GM12878 (cell line): ENCODE data around the gene FBXL17.

Source experiments
- CEBPB ChIP-seq, 2 experiments: fragments of 150-350 bp in 1 of 2; IDR thresholded peaks; 2 replicates each; pipeline ENCODE4 v1.6.1; 2012 to 2014; ENCODE audit warnings: low read depth in 2 of 2, low read length in 2 of 2, borderline replicate concordance in 1 of 2, inconsistent platforms in 1 of 2
- CHD2 ChIP-seq: IDR thresholded peaks from 2 replicates; pipeline ENCODE4 v1.6.1; 2011; ENCODE audit warnings: low read depth, low read length, improper control_type of control experiment, borderline replicate concordance
- EED ChIP-seq: sonication (generic); IDR thresholded peaks from 2 replicates; pipeline ENCODE4 v1.6.1; 2016; ENCODE audit warnings: antibody characterized with exemption, low read depth
- MTA2 ChIP-seq: fragments of 450-650 bp; IDR thresholded peaks from 2 replicates; pipeline ENCODE4 v1.6.1; 2016; ENCODE audit warnings: low read depth, mild to moderate bottlenecking, moderate library complexity
- TARDBP ChIP-seq: IDR thresholded peaks from 2 replicates; pipeline ENCODE4 v1.6.1; 2016; ENCODE audit warnings: borderline replicate concordance
- TF ChIP-seq, protein P1 (sequence below), 3 experiments: IDR thresholded peaks in 2 of 3; conservative IDR thresholded peaks in 1 of 3; 2 replicates each; pipeline ENCODE4 v1.5.1; 2011; ENCODE audit warnings: low read depth in 3 of 3, low read length in 3 of 3, mild to moderate bottlenecking in 3 of 3, control low read depth in 2 of 3, moderate library complexity in 2 of 3, inconsistent platforms in 1 of 3, mixed read lengths in 1 of 3; ENCODE audit not compliant: control insufficient read depth in 2 of 3, insufficient read depth in 1 of 3; ENCODE audit errors: extremely low read depth in 1 of 3
- TF ChIP-seq, protein P2 (sequence below): IDR thresholded peaks from 2 replicates; pipeline ENCODE4 v1.6.1; 2012; ENCODE audit warnings: mild to moderate bottlenecking, low read depth, low read length

DNA sequence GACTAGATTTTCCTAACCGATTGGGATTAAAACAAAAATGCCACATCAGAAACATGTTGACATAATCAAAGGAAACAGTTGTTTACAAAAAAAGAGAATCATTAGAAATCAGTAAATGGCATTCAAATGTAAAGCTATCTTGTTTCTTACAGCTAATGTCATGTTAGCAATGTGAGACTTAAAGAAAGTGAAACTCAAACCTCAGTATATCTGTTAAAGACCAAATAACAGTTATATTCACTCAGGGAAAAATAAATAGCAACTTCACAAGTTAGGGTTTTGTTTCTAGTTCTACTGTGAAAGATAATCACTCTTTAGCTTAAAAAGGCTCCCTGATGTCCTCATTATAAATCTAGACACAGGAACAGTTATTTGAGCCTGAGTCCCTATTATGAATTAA, 521.9 kb downstream of the FBXL17 start:
- TF ChIP-seq TARDBP (no peak), MTA2 (0 out of 2 replicates have a peak, but pooled peaks have one; percentile 16), EED (no peak), CEBPB (IDR thresholded peaks at IDR 0.05; ENCODE audit: borderline replicate concordance in 1 of 2, low read depth in 2 of 2, low read length in 2 of 2) (no peak), CHD2 (no peak)
- TF ChIP-seq, protein P1, sequence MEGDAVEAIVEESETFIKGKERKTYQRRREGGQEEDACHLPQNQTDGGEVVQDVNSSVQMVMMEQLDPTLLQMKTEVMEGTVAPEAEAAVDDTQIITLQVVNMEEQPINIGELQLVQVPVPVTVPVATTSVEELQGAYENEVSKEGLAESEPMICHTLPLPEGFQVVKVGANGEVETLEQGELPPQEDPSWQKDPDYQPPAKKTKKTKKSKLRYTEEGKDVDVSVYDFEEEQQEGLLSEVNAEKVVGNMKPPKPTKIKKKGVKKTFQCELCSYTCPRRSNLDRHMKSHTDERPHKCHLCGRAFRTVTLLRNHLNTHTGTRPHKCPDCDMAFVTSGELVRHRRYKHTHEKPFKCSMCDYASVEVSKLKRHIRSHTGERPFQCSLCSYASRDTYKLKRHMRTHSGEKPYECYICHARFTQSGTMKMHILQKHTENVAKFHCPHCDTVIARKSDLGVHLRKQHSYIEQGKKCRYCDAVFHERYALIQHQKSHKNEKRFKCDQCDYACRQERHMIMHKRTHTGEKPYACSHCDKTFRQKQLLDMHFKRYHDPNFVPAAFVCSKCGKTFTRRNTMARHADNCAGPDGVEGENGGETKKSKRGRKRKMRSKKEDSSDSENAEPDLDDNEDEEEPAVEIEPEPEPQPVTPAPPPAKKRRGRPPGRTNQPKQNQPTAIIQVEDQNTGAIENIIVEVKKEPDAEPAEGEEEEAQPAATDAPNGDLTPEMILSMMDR (IDR thresholded peaks at IDR 0.05 in 2 of 3, conservative IDR thresholded peaks at IDR 0.05 in 1 of 3; ENCODE audit: control insufficient read depth in 2 of 3, extremely low read depth in 1 of 3, insufficient read depth in 1 of 3, low read depth in 3 of 3, low read length in 3 of 3): no peak
- TF ChIP-seq, protein P2, sequence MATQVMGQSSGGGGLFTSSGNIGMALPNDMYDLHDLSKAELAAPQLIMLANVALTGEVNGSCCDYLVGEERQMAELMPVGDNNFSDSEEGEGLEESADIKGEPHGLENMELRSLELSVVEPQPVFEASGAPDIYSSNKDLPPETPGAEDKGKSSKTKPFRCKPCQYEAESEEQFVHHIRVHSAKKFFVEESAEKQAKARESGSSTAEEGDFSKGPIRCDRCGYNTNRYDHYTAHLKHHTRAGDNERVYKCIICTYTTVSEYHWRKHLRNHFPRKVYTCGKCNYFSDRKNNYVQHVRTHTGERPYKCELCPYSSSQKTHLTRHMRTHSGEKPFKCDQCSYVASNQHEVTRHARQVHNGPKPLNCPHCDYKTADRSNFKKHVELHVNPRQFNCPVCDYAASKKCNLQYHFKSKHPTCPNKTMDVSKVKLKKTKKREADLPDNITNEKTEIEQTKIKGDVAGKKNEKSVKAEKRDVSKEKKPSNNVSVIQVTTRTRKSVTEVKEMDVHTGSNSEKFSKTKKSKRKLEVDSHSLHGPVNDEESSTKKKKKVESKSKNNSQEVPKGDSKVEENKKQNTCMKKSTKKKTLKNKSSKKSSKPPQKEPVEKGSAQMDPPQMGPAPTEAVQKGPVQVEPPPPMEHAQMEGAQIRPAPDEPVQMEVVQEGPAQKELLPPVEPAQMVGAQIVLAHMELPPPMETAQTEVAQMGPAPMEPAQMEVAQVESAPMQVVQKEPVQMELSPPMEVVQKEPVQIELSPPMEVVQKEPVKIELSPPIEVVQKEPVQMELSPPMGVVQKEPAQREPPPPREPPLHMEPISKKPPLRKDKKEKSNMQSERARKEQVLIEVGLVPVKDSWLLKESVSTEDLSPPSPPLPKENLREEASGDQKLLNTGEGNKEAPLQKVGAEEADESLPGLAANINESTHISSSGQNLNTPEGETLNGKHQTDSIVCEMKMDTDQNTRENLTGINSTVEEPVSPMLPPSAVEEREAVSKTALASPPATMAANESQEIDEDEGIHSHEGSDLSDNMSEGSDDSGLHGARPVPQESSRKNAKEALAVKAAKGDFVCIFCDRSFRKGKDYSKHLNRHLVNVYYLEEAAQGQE: no peak
